Ectodermal cell (in vitro differentiated cells): ENCODE results near the gene FNDC3B.

Experiments used
- H3K27ac ChIP-seq: 2 replicates; pipeline ENCODE4 v1.7.0; 2013; ENCODE audit warnings: mild to moderate bottlenecking, low read depth, low read length; ENCODE audit not compliant: insufficient read depth, poor library complexity, severe bottlenecking
- H3K27me3 ChIP-seq: 2 replicates; pipeline ENCODE4 v1.7.0; 2013; ENCODE audit warnings: mild to moderate bottlenecking, low read length; ENCODE audit not compliant: insufficient read depth, control insufficient read depth, poor library complexity, severe bottlenecking
- H3K36me3 ChIP-seq: one replicate; pipeline ENCODE4 v1.7.0; 2013; ENCODE audit warnings: low read length; ENCODE audit not compliant: control insufficient read depth, insufficient read depth
- H3K4me1 ChIP-seq: one replicate; pipeline ENCODE4 v1.7.0; 2013; ENCODE audit warnings: low read length; ENCODE audit not compliant: control insufficient read depth, insufficient read depth
- H3K4me3 ChIP-seq: 2 replicates; pipeline ENCODE4 v1.7.0; 2013; ENCODE audit warnings: low read depth, low read length, control low read depth; ENCODE audit not compliant: insufficient read depth
- H3K9me3 ChIP-seq: 2 replicates; pipeline ENCODE4 v1.7.0; 2013; ENCODE audit warnings: mild to moderate bottlenecking, low read length, moderate library complexity; ENCODE audit not compliant: control insufficient read depth
- WGBS, 2 experiments: methylation state at CpG; one replicate each; pipeline ENCODE4 v1.1.7; 2013; ENCODE audit warnings: missing lambda C conversion rate in 2 of 2; 5-methylcytosine and 5-hydroxymethylcytosine counted together

The FNDC3B gene

GRCh38 chr3:172333692-172334457 lies 294.5 kb downstream of the FNDC3B start:
- H3K27ac ChIP-seq, result no peak overlapping the region
- H3K36me3 ChIP-seq, result peaks cover 13% of the 10 kb centered on the region
- 96 to 98% methylated on average over 6 to 7 of the region's 7 CpGs for WGBS, 2 experiments
- H3K9me3 ChIP-seq, result no peaks in the 10 kb centered on the region
- H3K27me3 ChIP-seq, result no peaks in the 10 kb centered on the region
- no peak overlapping the region for H3K4me3 ChIP-seq
- no peaks in the 10 kb centered on the region for H3K4me1 ChIP-seq

- Histone ChIP-seq H3K4me3 (no peak overlapping the region), H3K36me3 (peaks cover 13% of the 10 kb centered on the region), H3K9me3 (no peaks in the 10 kb centered on the region), H3K4me1 (no peaks in the 10 kb centered on the region), H3K27ac (no peak overlapping the region), H3K27me3 (no peaks in the 10 kb centered on the region)
- 97% methylated on average over 6 of the region's 7 CpGs for WGBS, 2 experiments
These were observed 295.4 kb downstream of the FNDC3B start for GRCh38 chr3:172334671-172335207.

- 91 to 92% methylated on average over 7 to 8 of the region's 8 CpGs for WGBS, 2 experiments
- Histone ChIP-seq H3K27ac (no peak overlapping the region), H3K4me1 (no peaks in the 10 kb centered on the region), H3K36me3 (peaks cover 17% of the 10 kb centered on the region), H3K4me3 (no peak overlapping the region), H3K27me3 (no peaks in the 10 kb centered on the region), H3K9me3 (no peaks in the 10 kb centered on the region)
These were observed 300.5 kb downstream of the FNDC3B start for GRCh38 chr3:172339892-172340291.

DNA sequence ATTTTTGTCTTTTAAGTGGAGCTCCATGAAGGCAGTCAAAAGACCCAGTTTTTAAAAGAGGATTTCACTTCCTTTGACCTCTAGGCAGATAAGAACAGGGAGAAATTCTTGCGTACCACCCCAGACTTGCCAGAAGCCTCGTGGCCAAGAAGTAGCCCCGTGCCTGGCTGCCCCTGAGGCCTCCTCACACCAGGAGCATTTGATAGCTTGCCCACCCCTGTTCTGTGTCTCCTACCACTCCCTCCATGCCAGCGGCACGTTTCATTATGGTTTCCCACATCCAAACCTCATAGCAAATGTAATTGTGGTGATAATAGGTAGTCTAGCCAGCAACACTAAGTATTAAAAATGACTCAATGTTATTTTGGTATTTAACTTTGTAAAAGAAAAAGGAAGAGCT lies 301.2 kb downstream of the FNDC3B start:
- Histone ChIP-seq H3K36me3 (peaks cover 17% of the 10 kb centered on the region), H3K27ac (no peak overlapping the region)

DNA sequence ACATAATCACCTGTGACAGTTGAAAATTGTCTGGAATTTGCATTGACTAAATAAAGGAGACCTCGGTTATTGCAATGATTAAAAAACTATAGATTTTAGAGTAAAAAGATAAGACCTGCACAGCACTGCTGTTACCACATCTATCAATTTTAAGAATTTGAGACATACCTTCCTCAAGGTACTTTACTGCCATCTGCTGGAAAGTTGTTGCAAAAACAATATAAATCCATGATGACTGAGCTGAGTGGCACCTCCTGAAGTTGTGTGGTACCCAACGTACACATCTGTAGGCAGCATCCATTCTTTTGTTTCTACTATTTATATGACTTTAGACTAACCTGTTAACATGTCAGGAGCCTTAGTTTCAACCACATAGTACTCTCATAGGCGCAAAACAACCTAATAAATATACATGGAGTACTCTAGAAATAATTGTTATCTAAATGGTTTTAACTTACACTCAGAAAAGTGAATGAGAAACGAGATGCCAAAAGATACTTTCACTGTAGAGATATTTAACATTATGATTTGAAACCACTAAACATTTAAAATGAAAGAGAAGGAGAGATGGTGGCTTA lies 302.2 kb downstream of the FNDC3B start:
- Histone ChIP-seq H3K9me3 (no peaks in the 10 kb centered on the region), H3K4me1 (no peaks in the 10 kb centered on the region)
- WGBS, 2 experiments, result 64 to 67% methylated on average over 1 to 2 of the region's 4 CpGs

More for the DNA sequence above, 301.2 kb downstream of the FNDC3B start:
- no peak overlapping the region for H3K4me3 ChIP-seq
- no peaks in the 10 kb centered on the region for H3K9me3 ChIP-seq
- no peaks in the 10 kb centered on the region for H3K27me3 ChIP-seq
- H3K4me1 ChIP-seq, result no peaks in the 10 kb centered on the region
- 94 to 95% methylated on average over 3 of the region's 5 CpGs for WGBS, 2 experiments

DNA sequence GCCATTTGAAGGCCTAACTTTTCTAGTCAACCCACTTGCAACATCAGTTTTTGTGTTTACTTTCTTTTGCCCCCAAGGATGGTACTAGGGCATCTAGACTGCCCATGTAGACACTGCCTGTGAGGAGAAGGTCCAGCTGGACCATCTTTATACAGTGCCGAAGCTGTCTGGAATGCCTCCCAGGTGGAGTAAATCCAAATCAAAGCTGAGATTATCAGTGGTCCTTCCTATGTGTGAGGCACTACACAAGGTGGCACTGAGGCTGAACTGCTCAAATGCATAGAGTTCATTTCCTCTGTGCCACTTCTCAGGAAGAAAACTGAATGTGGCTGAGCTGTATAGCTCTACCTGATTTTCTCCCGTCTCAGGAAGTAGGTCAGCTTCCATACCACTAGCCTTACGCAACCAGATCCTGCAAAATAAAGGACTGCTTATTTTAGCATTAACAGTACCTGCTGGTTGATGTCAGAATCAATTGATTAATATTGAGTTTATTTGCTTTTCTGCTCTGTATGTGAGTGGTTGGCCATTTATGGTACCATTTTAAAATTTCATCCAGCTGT lies 302.8 kb downstream of the FNDC3B start:
- H3K36me3 ChIP-seq, result peaks cover 17% of the 10 kb centered on the region
- H3K27ac ChIP-seq, result no peak overlapping the region
- H3K4me3 ChIP-seq, result no peak overlapping the region
- no peaks in the 10 kb centered on the region for H3K9me3 ChIP-seq
- H3K27me3 ChIP-seq, result no peaks in the 10 kb centered on the region
- no peaks in the 10 kb centered on the region for H3K4me1 ChIP-seq
- WGBS, 2 experiments, result 91 to 98% methylated on average over 3 of the region's 3 CpGs

More for the DNA sequence above, 302.2 kb downstream of the FNDC3B start:
- H3K36me3 ChIP-seq, result peaks cover 17% of the 10 kb centered on the region
- H3K4me3 ChIP-seq, result no peak overlapping the region
- H3K27ac ChIP-seq, result no peak overlapping the region
- no peaks in the 10 kb centered on the region for H3K27me3 ChIP-seq

DNA sequence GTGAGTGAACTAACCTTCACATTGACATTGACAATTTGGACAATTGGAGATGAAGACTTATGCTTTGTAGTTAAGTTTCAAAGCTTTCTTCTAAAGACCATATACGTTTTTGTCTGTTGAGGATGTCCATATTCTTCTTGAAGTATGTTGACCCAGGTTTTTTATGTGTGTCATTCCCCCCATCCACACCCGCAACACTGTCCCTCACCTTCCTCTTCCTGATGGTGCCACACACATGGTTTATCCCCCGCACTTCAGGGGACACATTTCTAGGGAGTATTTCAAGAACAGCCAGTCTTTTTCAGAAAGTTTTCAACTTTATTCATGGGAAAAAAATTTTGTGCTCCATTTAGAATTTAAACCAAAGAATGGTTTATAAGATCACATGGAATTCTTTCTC lies 303.7 kb downstream of the FNDC3B start:
- no peaks in the 10 kb centered on the region for H3K4me1 ChIP-seq
- WGBS, 2 experiments, result 89 to 93% methylated on average over 3 of the region's 3 CpGs
- no peak overlapping the region for H3K4me3 ChIP-seq
- no peak overlapping the region for H3K27ac ChIP-seq
- no peaks in the 10 kb centered on the region for H3K9me3 ChIP-seq
- no peaks in the 10 kb centered on the region for H3K27me3 ChIP-seq
- peaks cover 21% of the 10 kb centered on the region for H3K36me3 ChIP-seq

GRCh38 chr3:172343979-172344378 lies 304.6 kb downstream of the FNDC3B start:
- Histone ChIP-seq H3K36me3 (peaks cover 25% of the 10 kb centered on the region), H3K4me3 (no peak overlapping the region), H3K9me3 (no peaks in the 10 kb centered on the region), H3K4me1 (no peaks in the 10 kb centered on the region), H3K27ac (no peak overlapping the region), H3K27me3 (no peaks in the 10 kb centered on the region)
- WGBS, 2 experiments, result 93 to 97% methylated on average over 7 to 12 of the region's 12 CpGs

GRCh38 chr3:172346161-172346560 lies 306.8 kb downstream of the FNDC3B start:
- peaks cover 25% of the 10 kb centered on the region for H3K36me3 ChIP-seq
- H3K9me3 ChIP-seq, result no peaks in the 10 kb centered on the region
- no peak overlapping the region for H3K27ac ChIP-seq
- H3K4me3 ChIP-seq, result no peak overlapping the region
- H3K27me3 ChIP-seq, result no peaks in the 10 kb centered on the region
- WGBS, 2 experiments, result 64 to 100% methylated on average over 1 to 3 of the region's 3 CpGs
- H3K4me1 ChIP-seq, result no peaks in the 10 kb centered on the region
